COLO668 (cell line): ENCODE measurements around the gene ARID3B.
"Not testable (repeated sequence)": the region's sequence is repeated elsewhere in the genome, so short reads cannot be mapped to it uniquely, and the experiment has no call there.

Experiments used
- DNase-seq: peaks from one replicate; lab custom pipeline; 2025; ENCODE audit not compliant: unreplicated experiment; lab: John Stamatoyannopoulos, UW

Gene ARID3B

GRCh38 chr15:74568594-74568993 lies 27.6 kb downstream of the ARID3B start:
- no peak for DNase-seq

GRCh38 chr15:74569731-74570070 lies 28.7 kb downstream of the ARID3B start:
- DNase-seq: no peak

GRCh38 chr15:74571191-74571590 lies 30.2 kb downstream of the ARID3B start:
- DNase-seq: no peak

- no peak for DNase-seq
Observed at GRCh38 chr15:74573987-74574386, 33.0 kb downstream of the ARID3B start.

- DNase-seq: no peak
Observed at GRCh38 chr15:74578496-74578994, 37.5 kb downstream of the ARID3B start.

- DNase-seq: no peak
Observed at GRCh38 chr15:74579001-74579400, 38.0 kb downstream of the ARID3B start.

- no peak for DNase-seq
Observed at GRCh38 chr15:74580538-74581350, 39.7 kb downstream of the ARID3B start.

GRCh38 chr15:74584204-74584603 lies 43.2 kb downstream of the ARID3B start:
- no peak for DNase-seq

- no peak for DNase-seq
Observed at GRCh38 chr15:74584779-74585178, 43.8 kb downstream of the ARID3B start.

- no peak for DNase-seq
Observed at GRCh38 chr15:74585191-74585590, 44.2 kb downstream of the ARID3B start.

GRCh38 chr15:74585857-74586256 lies 44.8 kb downstream of the ARID3B start:
- no peak for DNase-seq

GRCh38 chr15:74589826-74590225 lies 48.8 kb downstream of the ARID3B start:
- DNase-seq: no peak

- DNase-seq: no peak
Observed at GRCh38 chr15:74592222-74592621, 51.2 kb downstream of the ARID3B start.

- no peak for DNase-seq
Observed at GRCh38 chr15:74593122-74593521, 52.1 kb downstream of the ARID3B start.

GRCh38 chr15:74594455-74594854 lies 53.4 kb downstream of the ARID3B start:
- DNase-seq: no peak

- DNase-seq: no peak
Observed at GRCh38 chr15:74595271-74595670, 54.3 kb downstream of the ARID3B start.

GRCh38 chr15:74596736-74597135 lies 55.7 kb downstream of the ARID3B start:
- DNase-seq: not testable (repeated sequence)

- not testable (repeated sequence) for DNase-seq
Observed at GRCh38 chr15:74597146-74597705, 56.2 kb downstream of the ARID3B start.

- peak; percentile 88 for DNase-seq
Observed at GRCh38 chr15:74598126-74598842, 57.3 kb downstream of the ARID3B start.

GRCh38 chr15:74599156-74599555 lies 58.1 kb downstream of the ARID3B start:
- no peak for DNase-seq

- DNase-seq: no peak
Observed at GRCh38 chr15:74603026-74603788, 62.2 kb downstream of the ARID3B start.
